B cell (primary cell): ENCODE data around the gene ST8SIA3. TPM values are rescaled to one million over a fixed set of nuclear protein-coding genes. Genes with fewer than 3 reads are reported as not detected.

Source experiments
- ATAC-seq: fragments of 200-7000 bp; cut with Tn5 transposase; one replicate; pipeline ENCODE4 v1.10.0; 2021; ENCODE audit warnings: low read depth, mild to moderate bottlenecking, moderate number of reproducible peaks, moderate library complexity
- CTCF ChIA-PET: fragments of 350-600 bp; sonication (Branson Sonifier 250); formaldehyde crosslinking; loops from one replicate; lab custom pipeline; 2021; ENCODE audit warnings: antibody characterized with exemption, inconsistent platforms; lab: Charles Lee
- POLR2A ChIA-PET: fragments of 350-600 bp; sonication (Branson Sonifier 250); formaldehyde crosslinking; loops from one replicate; lab custom pipeline; 2021; ENCODE audit warnings: antibody characterized with exemption; lab: Charles Lee
- DNase-seq: peaks from one replicate; pipeline ENCODE4 v3.0.0; 2013
- H2AFZ ChIP-seq: 2 replicates; pipeline ENCODE4 v1.6.1; 2012; ENCODE audit warnings: mild to moderate bottlenecking, low read depth, low read length; ENCODE audit not compliant: insufficient read depth, poor library complexity, severe bottlenecking
- H3K27ac ChIP-seq, 2 donors: 1 replicate in 1 of 2; 2 replicates in 1 of 2; pipeline ENCODE4 v1.5.1; 2012 to 2013; ENCODE audit warnings: low read length in 2 of 2, mild to moderate bottlenecking in 2 of 2, moderate library complexity in 1 of 2
- H3K27me3 ChIP-seq, 4 experiments: fragments of 200-600 bp in 1 of 4; sonication (generic) in 1 of 4; replicated peaks in 1 of 4; 1 replicate in 2 of 4; 2 replicates in 2 of 4; pipeline versions ENCODE4 v1.6.1 to v1.7.0; 2013 to 2016; ENCODE audit warnings: low read length in 3 of 4, mild to moderate bottlenecking in 2 of 4, mixed read lengths in 1 of 4, moderate library complexity in 1 of 4; ENCODE audit not compliant: insufficient read depth in 4 of 4, control insufficient read depth in 3 of 4; ENCODE audit errors: control extremely low read depth in 1 of 4
- H3K36me3 ChIP-seq, 2 experiments: replicated peaks in 1 of 2; 1 replicate in 1 of 2; 2 replicates in 1 of 2; pipeline versions ENCODE4 v1.6.1 to v1.7.1; 2013; ENCODE audit warnings: low read length in 1 of 2; ENCODE audit not compliant: insufficient read depth in 2 of 2, control insufficient read depth in 1 of 2; ENCODE audit errors: control extremely low read depth in 1 of 2, extremely low read depth in 1 of 2
- H3K4me1 ChIP-seq, 2 donors: fragments of 200-600 bp in 1 of 2; sonication (generic) in 1 of 2; 1 replicate in 1 of 2; 2 replicates in 1 of 2; pipeline versions ENCODE4 v1.5.1 to v1.6.1; 2013 to 2017; ENCODE audit warnings: low read length in 2 of 2; ENCODE audit not compliant: control insufficient read depth in 2 of 2, insufficient read depth in 2 of 2
- H3K4me2 ChIP-seq: replicated peaks from 2 replicates; pipeline ENCODE3; 2012; ENCODE audit warnings: mild to moderate bottlenecking, low read depth, low read length; ENCODE audit not compliant: poor library complexity, severe bottlenecking
- H3K4me3 ChIP-seq, 5 experiments: fragments of 200-600 bp in 1 of 5; sonication (generic) in 1 of 5; 1 replicate in 3 of 5; 2 replicates in 2 of 5; pipeline versions ENCODE4 v1.5.1 to v1.7.0; 2011 to 2016; ENCODE audit warnings: low read length in 4 of 5, mild to moderate bottlenecking in 4 of 5, low read depth in 2 of 5, control low read depth in 1 of 5, moderate library complexity in 1 of 5; ENCODE audit not compliant: insufficient read depth in 1 of 5; ENCODE audit errors: control extremely low read depth in 1 of 5, extremely low read depth in 1 of 5
- H3K79me2 ChIP-seq: fragments of 200-600 bp; sonication (generic); one replicate; pipeline ENCODE4 v1.6.0; 2016; ENCODE audit warnings: low read length; ENCODE audit not compliant: control insufficient read depth, insufficient read depth
- H3K9ac ChIP-seq: fragments of 200-600 bp; sonication (generic); 2 replicates; pipeline ENCODE4 v1.6.1; 2017; ENCODE audit warnings: mild to moderate bottlenecking, low read length, moderate library complexity
- H3K9me3 ChIP-seq, 3 donors: one replicate each; pipeline versions ENCODE4 v1.6.1 to v1.7.1; 2013; ENCODE audit warnings: low read length in 2 of 3; ENCODE audit not compliant: control insufficient read depth in 2 of 3, insufficient read depth in 1 of 3; ENCODE audit errors: control extremely low read depth in 1 of 3
- H4K20me1 ChIP-seq: 2 replicates; pipeline ENCODE4 v1.6.0; 2012; ENCODE audit warnings: mild to moderate bottlenecking, low read length; ENCODE audit not compliant: insufficient read depth, control insufficient read depth, poor library complexity, severe bottlenecking
- H3K27ac Mint-ChIP-seq: one replicate; pipeline ENCODE4 v1.8.0; 2021; ENCODE audit warnings: mixed read lengths
- H3K27me3 Mint-ChIP-seq: one replicate; pipeline ENCODE4 v1.8.0; 2021; ENCODE audit warnings: mixed read lengths
- H3K4me1 Mint-ChIP-seq: one replicate; pipeline ENCODE4 v1.8.0; 2021; ENCODE audit warnings: mixed read lengths
- H3K4me3 Mint-ChIP-seq: one replicate; pipeline ENCODE4 v1.8.0; 2021; ENCODE audit warnings: mixed read lengths
- H3K9me3 Mint-ChIP-seq: one replicate; pipeline ENCODE4 v1.8.0; 2022; ENCODE audit warnings: mixed read lengths; ENCODE audit not compliant: insufficient read depth
- EZH2 ChIP-seq: IDR thresholded peaks from 2 replicates; pipeline ENCODE4 v1.6.1; 2012; ENCODE audit warnings: borderline replicate concordance, low read depth, mild to moderate bottlenecking, moderate library complexity, low read length; ENCODE audit not compliant: insufficient read depth, poor library complexity, severe bottlenecking
- WGBS: methylation state at CpG from one replicate; pipeline ENCODE4 v1.1.5; 2013; ENCODE audit warnings: missing lambda C conversion rate; ENCODE audit not compliant: insufficient coverage; 5-methylcytosine and 5-hydroxymethylcytosine counted together
- intact Hi-C: fragments of 100-400 bp; cut with micrococcal nuclease; formaldehyde crosslinking; loops from one replicate; pipeline ENCODE4 v1.10.0; 2022
- polyA plus RNA-seq: library from polyadenylated mRNA; depleted of rRNA; stranded (reverse); fragments of >200 nt; gene quantifications from 2 replicates; pipeline ENCODE4 v1.2.3, GENCODE V29; 2012
- total RNA-seq, 2 donors: library from RNA; stranded (reverse); fragments of 120-200 nt in 1 of 2; gene quantifications; 1 replicate in 1 of 2; 2 replicates in 1 of 2; pipeline versions ENCODE4 v1.2.3 to v1.2.4, GENCODE V29; 2013 to 2022
- TF ChIP-seq, protein P1 (sequence below): fragments of 200-600 bp; IDR thresholded peaks from one replicate; pipeline ENCODE4 v1.8.0; 2022; ENCODE audit warnings: antibody characterized with exemption, mild to moderate bottlenecking

ST8SIA3 gene
- total and polyA plus RNA-seq, 2 donors (not counting 1 experiment from before 2014, with no cell fraction given), result not detected

DNA sequence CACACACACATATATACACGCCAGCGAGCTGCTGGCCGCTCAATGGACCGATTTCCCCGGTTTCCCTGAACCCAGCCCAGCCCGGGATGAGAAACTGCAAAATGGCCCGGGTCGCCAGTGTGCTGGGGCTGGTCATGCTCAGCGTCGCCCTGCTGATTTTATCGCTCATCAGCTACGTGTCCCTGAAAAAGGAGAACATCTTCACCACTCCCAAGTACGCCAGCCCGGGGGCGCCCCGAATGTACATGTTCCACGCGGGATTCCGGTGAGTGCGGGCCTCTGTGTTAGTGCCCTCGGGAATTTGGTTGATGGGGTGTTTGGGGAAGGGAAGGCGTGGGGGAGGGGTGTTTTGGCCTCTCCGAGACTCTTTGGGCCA, 392 bp downstream of the ST8SIA3 start:
- Histone ChIP-seq H3K27ac (no peak overlapping the region), H3K9me3 (peaks cover 0 to 14% (median 0%) of the 10 kb centered on the region in 3 donors), H3K4me1 (no peaks in the 10 kb centered on the region), H3K9ac (no peak overlapping the region), H2AFZ (no peak overlapping the region), H3K4me3 (no peak overlapping the region), H3K79me2 (no peaks in the 10 kb centered on the region), H3K36me3 (no peaks in the 10 kb centered on the region), H4K20me1 (no peaks in the 10 kb centered on the region), H3K4me2 (no peak overlapping the region), H3K27me3 (peaks cover 0 to 34% (median 16%) of the 10 kb centered on the region in 4 experiments)
- no peaks in the 10 kb centered on the region for H3K4me1 Mint-ChIP-seq
- no peak for TF ChIP-seq EZH2
- TF ChIP-seq, protein P1, sequence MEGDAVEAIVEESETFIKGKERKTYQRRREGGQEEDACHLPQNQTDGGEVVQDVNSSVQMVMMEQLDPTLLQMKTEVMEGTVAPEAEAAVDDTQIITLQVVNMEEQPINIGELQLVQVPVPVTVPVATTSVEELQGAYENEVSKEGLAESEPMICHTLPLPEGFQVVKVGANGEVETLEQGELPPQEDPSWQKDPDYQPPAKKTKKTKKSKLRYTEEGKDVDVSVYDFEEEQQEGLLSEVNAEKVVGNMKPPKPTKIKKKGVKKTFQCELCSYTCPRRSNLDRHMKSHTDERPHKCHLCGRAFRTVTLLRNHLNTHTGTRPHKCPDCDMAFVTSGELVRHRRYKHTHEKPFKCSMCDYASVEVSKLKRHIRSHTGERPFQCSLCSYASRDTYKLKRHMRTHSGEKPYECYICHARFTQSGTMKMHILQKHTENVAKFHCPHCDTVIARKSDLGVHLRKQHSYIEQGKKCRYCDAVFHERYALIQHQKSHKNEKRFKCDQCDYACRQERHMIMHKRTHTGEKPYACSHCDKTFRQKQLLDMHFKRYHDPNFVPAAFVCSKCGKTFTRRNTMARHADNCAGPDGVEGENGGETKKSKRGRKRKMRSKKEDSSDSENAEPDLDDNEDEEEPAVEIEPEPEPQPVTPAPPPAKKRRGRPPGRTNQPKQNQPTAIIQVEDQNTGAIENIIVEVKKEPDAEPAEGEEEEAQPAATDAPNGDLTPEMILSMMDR, result no peak
- ChIA-PET POLR2A (no interaction called here), CTCF (no interaction called here)
- intact Hi-C loops, result no loop called here
- H3K9me3 Mint-ChIP-seq, result no peaks in the 10 kb centered on the region
- ATAC-seq, result no peak
- H3K4me3 Mint-ChIP-seq, result no peak overlapping the region
- WGBS, result 10% methylated on average over 12 of the region's 23 CpGs
- H3K27ac Mint-ChIP-seq, result no peak overlapping the region
- peaks cover 71% of the 10 kb centered on the region for H3K27me3 Mint-ChIP-seq
- DNase-seq, result no peak

DNA sequence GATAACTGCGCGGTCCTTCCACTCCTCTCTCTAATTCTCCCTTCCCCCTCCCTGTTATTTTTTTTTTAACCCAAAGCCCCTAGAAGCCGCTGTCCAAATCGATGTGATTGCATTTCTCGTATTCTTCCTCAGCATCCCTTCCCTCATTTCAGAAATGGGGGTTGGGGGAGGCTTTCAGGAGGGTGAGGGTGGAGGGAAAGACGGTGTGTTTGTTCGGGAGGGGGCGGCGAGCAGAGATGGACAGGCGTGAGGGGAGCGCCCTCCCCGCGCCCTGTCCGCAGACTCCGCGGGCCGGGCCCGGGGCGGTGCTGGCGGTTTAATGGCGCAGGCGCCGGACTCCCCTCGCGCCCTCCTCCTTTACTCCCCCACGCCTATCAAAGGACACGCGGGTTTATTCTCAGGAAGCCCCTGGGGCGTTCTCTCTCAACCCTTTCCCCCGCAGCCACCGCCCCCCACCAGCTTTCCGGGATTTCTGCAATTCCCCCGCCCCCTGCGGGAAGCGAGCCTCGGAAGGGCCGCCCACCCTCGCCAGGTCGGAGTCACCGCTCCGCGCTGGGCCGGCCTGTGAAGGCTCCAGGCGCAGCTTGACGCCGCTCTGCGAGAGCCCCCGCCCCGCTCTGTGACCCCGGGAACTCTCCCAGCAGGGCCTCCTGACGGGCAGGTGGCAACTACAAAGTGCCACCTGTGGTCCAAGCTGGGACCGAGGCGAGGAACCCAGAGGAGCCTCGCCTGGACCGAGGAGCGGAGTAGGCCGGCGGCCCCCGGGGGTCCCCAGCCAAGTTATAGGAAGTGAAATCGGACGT, 981 bp downstream of the ST8SIA3 start:
- Histone ChIP-seq H3K36me3 (no peaks in the 10 kb centered on the region), H3K27me3 (peaks cover 0 to 34% (median 16%) of the 10 kb centered on the region in 4 experiments), H3K9ac (no peak overlapping the region), H3K4me3 (no peak overlapping the region), H4K20me1 (no peaks in the 10 kb centered on the region), H3K9me3 (peaks cover 0 to 14% (median 0%) of the 10 kb centered on the region in 3 donors), H3K4me2 (no peak overlapping the region), H2AFZ (no peak overlapping the region), H3K79me2 (no peaks in the 10 kb centered on the region), H3K27ac (no peak overlapping the region), H3K4me1 (no peaks in the 10 kb centered on the region)
- intact Hi-C loops, result no loop called here
- ATAC-seq (no peak), DNase-seq (no peak)
- Mint-ChIP-seq H3K27ac (no peak overlapping the region), H3K27me3 (peaks cover 65% of the 10 kb centered on the region), H3K4me1 (no peaks in the 10 kb centered on the region), H3K9me3 (no peaks in the 10 kb centered on the region), H3K4me3 (no peak overlapping the region)
- TF ChIP-seq, protein P1, result no peak
- TF ChIP-seq EZH2, result no peak
- ChIA-PET CTCF (no interaction called here), POLR2A (no interaction called here)
- WGBS, result 12% methylated on average over 54 of the region's 61 CpGs
